ACC112 (cell line): ENCODE data around the gene ZNF618.

Experiments used
- H2AFZ ChIP-seq: fragments of 200-600 bp; sonication (generic); one replicate; pipeline ENCODE4 v1.6.0; 2017; ENCODE audit warnings: antibody characterized with exemption, low read length; ENCODE audit not compliant: unreplicated experiment
- H3K27ac ChIP-seq: fragments of 200-600 bp; sonication (generic); 2 replicates; pipeline ENCODE4 v1.5.1; 2014; ENCODE audit warnings: low read depth, mild to moderate bottlenecking, antibody characterized with exemption, low read length, moderate library complexity
- H3K27me3 ChIP-seq: fragments of 200-600 bp; sonication (generic); 2 replicates; pipeline ENCODE4 v1.6.1; 2014; ENCODE audit warnings: mild to moderate bottlenecking, antibody characterized with exemption, low read length, moderate library complexity, mixed read lengths; ENCODE audit not compliant: insufficient read depth
- H3K36me3 ChIP-seq: fragments of 200-600 bp; sonication (generic); 2 replicates; pipeline ENCODE4 v1.6.1; 2016; ENCODE audit warnings: mild to moderate bottlenecking, antibody characterized with exemption, low read length, moderate library complexity, mixed read lengths; ENCODE audit not compliant: insufficient read depth
- H3K4me1 ChIP-seq: fragments of 200-600 bp; sonication (generic); one replicate; pipeline ENCODE4 v1.6.1; 2016; ENCODE audit warnings: low read length, mixed read lengths; ENCODE audit not compliant: insufficient read depth, unreplicated experiment, control insufficient read depth
- H3K4me3 ChIP-seq: fragments of 200-600 bp; sonication (generic); 2 replicates; pipeline ENCODE4 v1.5.1; 2014; ENCODE audit warnings: mild to moderate bottlenecking, low read depth, low read length
- H3K79me2 ChIP-seq: fragments of 200-600 bp; sonication (generic); one replicate; pipeline ENCODE4 v1.6.0; 2016; ENCODE audit warnings: low read length; ENCODE audit not compliant: control insufficient read depth, unreplicated experiment, insufficient read depth

The ZNF618 gene

DNA sequence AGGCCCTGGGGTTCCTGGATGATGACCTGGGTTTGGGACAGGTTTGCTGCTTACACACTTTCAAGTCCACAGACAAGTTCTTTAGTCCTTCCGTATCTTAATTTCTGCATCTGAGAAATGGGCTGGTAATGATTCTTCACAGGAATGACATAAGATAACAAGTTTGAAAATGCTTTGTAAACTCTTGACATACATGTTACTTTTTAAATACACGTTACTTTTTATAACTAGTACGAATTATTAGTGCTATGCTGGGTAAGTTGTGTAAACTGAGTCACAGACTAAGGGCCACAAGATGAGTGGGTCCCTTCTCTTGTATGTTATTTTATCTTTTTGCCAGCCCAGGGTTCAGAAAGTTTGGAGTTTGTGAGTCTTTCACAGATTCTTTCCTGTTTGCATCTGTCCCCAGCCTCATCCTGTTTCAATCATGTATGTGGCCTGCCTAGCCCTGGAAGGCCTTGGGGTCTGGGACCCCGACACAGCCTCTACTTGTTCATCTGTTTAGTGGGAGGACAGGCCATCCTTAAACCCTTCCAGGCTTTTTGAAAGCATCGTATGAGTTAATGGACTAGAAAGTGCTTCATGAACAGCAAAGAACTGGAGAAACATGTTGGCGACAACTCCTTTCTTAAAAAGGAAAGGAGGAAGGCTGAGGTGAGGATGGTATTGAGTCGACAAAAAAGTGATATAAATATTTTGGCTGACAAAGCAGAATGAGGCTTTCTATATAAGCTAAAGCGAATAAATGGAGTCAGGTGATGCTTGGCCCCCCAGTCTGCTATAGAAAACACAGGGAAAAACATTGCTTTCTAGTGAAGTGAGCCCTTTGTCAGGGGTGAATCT is 9.3 kb downstream of the ZNF618 start:
- Histone ChIP-seq H3K4me1 (peaks cover 17% of the 10 kb centered on the region), H3K79me2 (peaks cover 76% of the 10 kb centered on the region), H3K27ac (peak overlapping the region; percentile 63; the same call in 1 of the 2 replicates), H3K27me3 (no peaks in the 10 kb centered on the region), H3K4me3 (peak overlapping the region; percentile 79), H3K36me3 (peaks cover 12% of the 10 kb centered on the region), H2AFZ (peak overlapping the region; percentile 88)

DNA sequence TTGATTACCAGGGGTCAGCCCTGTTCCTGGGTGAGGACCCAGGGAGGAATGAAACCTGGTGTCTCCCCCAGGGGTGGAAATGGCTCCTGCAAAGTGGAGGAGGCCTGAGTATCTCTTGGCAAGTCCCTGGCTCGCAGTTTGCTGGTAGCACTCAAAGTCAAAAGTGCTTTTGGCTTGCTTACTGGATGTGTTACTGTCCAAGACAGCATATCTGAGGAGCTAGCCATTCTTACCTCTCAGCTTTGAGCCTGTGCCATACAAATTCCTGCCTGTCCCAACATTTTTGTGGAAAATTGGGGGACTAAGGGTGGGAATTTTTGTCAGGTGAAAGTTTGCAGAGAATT is 9.9 kb downstream of the ZNF618 start:
- Histone ChIP-seq H3K4me3 (peak overlapping the region; percentile 79), H3K27ac (peak overlapping the region; percentile 63), H3K79me2 (peaks cover 70% of the 10 kb centered on the region)

DNA sequence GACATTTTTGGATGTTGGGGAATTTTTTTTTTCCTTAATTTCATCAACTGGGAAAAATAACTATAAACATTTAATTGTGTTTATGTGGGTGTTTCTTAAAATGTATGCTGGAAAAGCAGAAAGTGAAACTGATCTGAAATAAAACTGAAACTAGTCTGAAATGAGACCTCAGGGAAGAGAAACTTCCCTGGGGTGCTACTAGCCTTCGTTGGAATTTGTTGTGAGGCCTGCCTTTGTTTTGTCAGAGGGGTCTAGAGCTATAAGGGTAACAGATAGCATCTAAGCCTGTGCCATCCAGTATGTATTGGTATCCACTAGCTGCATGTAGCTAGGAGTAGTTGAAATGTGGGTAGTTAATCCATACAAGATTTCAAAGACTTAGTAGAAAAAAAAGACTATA is 10.4 kb downstream of the ZNF618 start:
- Histone ChIP-seq H3K4me1 (peaks cover 17% of the 10 kb centered on the region), H2AFZ (peak overlapping the region; percentile 88), H3K36me3 (peaks cover 19% of the 10 kb centered on the region), H3K4me3 (peak overlapping the region; percentile 79), H3K27me3 (no peaks in the 10 kb centered on the region), H3K27ac (peak overlapping the region; percentile 63), H3K79me2 (peaks cover 66% of the 10 kb centered on the region)

More for the DNA sequence above, 9.9 kb downstream of the ZNF618 start:
- H3K27me3 ChIP-seq = no peaks in the 10 kb centered on the region
- H3K4me1 ChIP-seq = peaks cover 17% of the 10 kb centered on the region
- H2AFZ ChIP-seq = peak overlapping the region; percentile 88
- H3K36me3 ChIP-seq = peaks cover 16% of the 10 kb centered on the region

DNA sequence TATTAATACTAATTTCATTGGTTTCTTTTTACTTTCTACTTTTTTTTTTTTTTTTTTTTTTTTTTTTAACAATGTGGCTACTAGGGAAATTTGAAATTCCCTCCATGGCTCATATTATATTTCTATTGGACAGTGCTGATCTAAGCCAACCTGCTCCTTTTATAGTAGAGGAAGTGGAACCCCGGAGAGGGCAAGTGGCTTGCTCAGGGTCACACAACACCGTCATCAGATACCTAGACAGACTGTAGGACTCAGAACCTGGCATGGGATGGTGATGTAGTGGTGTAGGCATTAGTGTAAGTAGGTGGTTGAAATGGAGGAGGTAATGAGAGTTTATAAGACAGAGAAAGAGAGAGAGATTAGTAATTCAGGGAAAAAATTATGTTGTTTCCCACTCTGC is 10.8 kb downstream of the ZNF618 start:
- Histone ChIP-seq H3K4me1 (peaks cover 17% of the 10 kb centered on the region), H3K79me2 (peaks cover 61% of the 10 kb centered on the region), H3K27me3 (no peaks in the 10 kb centered on the region), H3K27ac (no peak overlapping the region), H3K36me3 (peaks cover 23% of the 10 kb centered on the region), H2AFZ (peak overlapping the region; percentile 86), H3K4me3 (no peak overlapping the region)

DNA sequence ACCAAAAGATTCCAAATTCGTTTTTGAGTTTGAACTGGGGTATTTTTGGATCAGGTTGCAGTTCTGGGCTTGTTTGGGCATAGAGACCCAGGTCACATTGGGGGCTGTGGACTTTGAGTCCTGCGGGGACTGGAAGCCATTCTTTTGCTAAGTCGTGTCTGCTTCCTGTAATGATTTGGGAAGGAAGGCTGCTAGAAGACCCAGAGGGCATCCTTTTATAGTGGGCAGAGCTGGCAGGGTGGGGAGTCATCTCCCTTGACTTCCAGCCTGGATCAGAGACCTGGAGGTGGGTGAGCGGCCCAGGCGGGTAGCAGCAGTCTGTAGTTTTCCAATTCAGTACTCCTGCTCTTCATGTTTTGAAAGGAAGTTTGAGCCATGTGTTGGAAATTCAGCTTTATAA is 11.3 kb downstream of the ZNF618 start:
- Histone ChIP-seq H3K36me3 (peaks cover 23% of the 10 kb centered on the region), H3K4me1 (peaks cover 17% of the 10 kb centered on the region), H3K4me3 (no peak overlapping the region), H3K27ac (no peak overlapping the region), H3K27me3 (no peaks in the 10 kb centered on the region), H2AFZ (peak overlapping the region; percentile 86), H3K79me2 (peaks cover 57% of the 10 kb centered on the region)

DNA sequence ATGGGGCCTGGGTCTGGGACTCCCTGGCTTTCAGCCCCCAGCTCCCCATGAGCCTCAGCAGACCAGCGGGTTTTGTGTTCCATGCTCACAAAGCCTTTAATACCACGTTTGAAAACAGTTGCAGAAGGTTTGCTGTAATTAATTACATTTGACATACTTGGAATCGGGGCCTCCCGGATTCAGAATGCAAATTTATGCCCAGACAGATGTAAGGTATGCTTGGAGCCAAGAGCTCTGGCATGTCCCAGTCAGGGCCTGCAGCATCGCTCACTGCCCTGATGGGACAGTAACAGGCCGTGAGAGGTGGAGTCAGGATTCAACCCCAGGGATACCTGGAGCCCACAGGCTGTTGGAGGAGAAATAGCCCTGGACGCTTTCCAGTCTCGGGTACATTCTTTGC is 12.2 kb downstream of the ZNF618 start:
- Histone ChIP-seq H3K36me3 (peaks cover 23% of the 10 kb centered on the region), H2AFZ (no peak overlapping the region), H3K4me3 (no peak overlapping the region), H3K4me1 (peaks cover 17% of the 10 kb centered on the region), H3K79me2 (peaks cover 50% of the 10 kb centered on the region), H3K27ac (no peak overlapping the region), H3K27me3 (no peaks in the 10 kb centered on the region)

DNA sequence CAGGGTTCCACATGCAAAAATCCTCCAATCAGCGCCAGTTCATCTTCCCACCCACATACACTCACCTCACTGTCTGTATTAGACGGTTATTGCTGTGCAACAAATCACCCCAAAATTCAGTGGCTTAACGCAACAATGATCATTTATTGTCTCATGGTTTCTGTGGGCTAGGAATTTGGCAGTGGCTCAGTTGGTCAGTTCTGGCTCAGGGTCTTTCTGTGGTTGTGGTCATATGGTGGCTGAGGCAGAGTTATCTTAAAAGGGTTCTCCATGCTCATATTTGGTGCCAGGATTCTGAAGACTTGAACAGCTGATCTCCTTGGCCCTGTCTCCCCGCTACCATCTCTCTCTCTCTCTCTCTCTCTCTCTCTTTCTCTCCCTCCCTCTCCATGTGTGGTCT is 12.9 kb downstream of the ZNF618 start:
- H3K36me3 ChIP-seq = peaks cover 23% of the 10 kb centered on the region
- H3K27ac ChIP-seq = no peak overlapping the region
- peaks cover 48% of the 10 kb centered on the region for H3K79me2 ChIP-seq
- H3K27me3 ChIP-seq = no peaks in the 10 kb centered on the region
- H3K4me1 ChIP-seq = peaks cover 17% of the 10 kb centered on the region
- no peak overlapping the region for H3K4me3 ChIP-seq
- H2AFZ ChIP-seq = no peak overlapping the region

DNA sequence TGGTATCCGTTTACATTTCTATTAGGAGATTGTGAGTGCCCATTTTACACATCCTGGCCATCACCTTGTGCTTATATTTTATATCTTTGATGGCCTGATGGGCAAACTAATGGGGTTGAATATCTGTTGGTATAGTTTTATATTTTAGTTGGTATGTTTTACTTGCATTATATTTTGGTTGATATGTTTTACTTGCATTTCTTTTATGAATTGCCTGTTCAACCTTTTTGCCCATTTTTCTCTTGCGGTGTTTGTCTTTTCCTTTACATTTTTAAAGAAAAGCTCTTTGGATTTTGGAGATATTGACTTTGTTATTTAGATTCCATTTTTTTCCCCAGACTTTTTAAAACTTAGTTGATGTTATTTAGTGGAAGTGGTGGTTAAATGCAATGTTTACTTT is 14.6 kb downstream of the ZNF618 start:
- no peak overlapping the region for H3K27ac ChIP-seq
- H3K4me3 ChIP-seq = no peak overlapping the region
- no peaks in the 10 kb centered on the region for H3K27me3 ChIP-seq
- H3K36me3 ChIP-seq = peaks cover 23% of the 10 kb centered on the region
- no peak overlapping the region for H2AFZ ChIP-seq
- peaks cover 10% of the 10 kb centered on the region for H3K4me1 ChIP-seq
- peaks cover 39% of the 10 kb centered on the region for H3K79me2 ChIP-seq

DNA sequence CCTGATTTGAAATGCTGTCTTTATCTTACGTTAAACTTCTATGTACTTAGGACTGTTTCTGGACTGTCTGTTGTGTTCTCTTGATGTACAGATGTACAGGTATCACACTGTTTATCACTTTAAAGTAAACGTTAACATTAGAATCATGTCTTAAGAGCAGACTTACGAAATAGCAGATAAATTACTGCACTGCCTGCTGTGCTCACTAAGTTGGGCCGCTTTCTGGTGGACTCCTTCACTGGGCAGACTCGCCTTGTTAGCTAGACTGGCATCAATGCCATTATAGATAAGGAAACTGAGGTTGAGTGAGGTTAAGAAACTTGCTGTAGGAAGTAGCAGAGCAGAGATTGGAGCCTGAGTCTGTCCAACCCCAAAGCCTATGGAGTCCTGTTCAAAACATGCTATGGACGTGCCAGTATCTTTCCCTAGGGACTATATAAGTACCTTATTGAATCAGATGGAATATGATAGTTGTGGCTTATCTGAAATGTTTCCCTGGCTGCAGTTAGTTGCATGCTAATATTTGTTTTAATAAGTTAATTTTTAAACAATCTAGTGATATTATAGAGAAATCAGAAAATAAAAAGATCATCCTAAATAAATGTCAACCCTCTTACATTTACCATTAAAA is 16.9 kb downstream of the ZNF618 start:
- Histone ChIP-seq H2AFZ (no peak overlapping the region), H3K27me3 (no peaks in the 10 kb centered on the region), H3K4me1 (no peaks in the 10 kb centered on the region), H3K36me3 (peaks cover 23% of the 10 kb centered on the region), H3K4me3 (no peak overlapping the region), H3K27ac (no peak overlapping the region), H3K79me2 (peaks cover 21% of the 10 kb centered on the region)

DNA sequence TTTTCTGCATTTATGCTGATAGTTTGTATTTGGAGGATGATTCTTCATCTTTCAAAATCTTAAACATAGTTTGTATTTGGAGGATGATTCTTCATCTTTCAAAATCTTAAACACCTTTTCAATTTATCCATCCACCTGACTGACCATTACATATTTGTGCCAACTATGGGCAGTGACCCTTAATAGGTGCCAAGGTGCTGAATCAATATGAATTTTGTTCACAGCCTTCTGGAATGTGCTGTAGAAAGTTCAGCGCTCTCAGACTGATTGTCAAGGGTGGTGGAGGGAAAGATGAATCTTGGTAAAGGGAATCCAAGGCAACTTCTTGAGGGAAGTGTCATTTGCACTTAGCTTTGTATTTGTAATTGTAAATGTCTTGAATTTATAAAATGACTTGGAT is 18.1 kb downstream of the ZNF618 start:
- Histone ChIP-seq H3K36me3 (peaks cover 23% of the 10 kb centered on the region), H3K27ac (no peak overlapping the region), H3K27me3 (no peaks in the 10 kb centered on the region), H2AFZ (no peak overlapping the region), H3K79me2 (peaks cover 11% of the 10 kb centered on the region), H3K4me3 (no peak overlapping the region), H3K4me1 (no peaks in the 10 kb centered on the region)

DNA sequence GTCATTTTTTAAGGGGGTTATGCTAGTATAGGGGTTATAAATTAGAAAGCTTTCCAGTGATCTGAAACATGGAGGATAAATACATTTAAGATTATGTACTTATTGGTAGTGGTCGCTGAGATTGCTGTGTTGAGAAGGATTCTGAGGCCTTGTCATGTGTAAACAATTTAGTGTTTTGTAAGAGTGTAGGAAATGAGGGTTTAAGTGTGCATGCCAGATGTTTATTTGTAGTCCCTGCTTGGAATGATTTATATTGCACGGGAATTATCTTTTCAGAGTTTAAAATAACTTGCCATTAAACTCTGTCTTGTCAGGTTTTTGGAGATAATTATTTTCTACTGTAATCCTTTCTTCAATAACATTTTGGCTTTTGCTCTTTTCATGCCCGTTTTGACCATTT is 19.4 kb downstream of the ZNF618 start:
- H3K4me3 ChIP-seq = no peak overlapping the region
- H3K27ac ChIP-seq = no peak overlapping the region
- H3K36me3 ChIP-seq = peaks cover 10% of the 10 kb centered on the region
- H3K79me2 ChIP-seq = peaks cover 5% of the 10 kb centered on the region
- H3K27me3 ChIP-seq = no peaks in the 10 kb centered on the region
- H3K4me1 ChIP-seq = no peaks in the 10 kb centered on the region
- no peak overlapping the region for H2AFZ ChIP-seq
